HUES48 (cell line): Measurements from ENCODE around the gene MYL6B.
"Not testable (repeated sequence)": the region's sequence is repeated elsewhere in the genome, so short reads cannot be mapped to it uniquely, and the experiment has no call there.

Experiments
- H3K27ac ChIP-seq: one replicate; pipeline ENCODE4 v1.7.0; 2013; ENCODE audit warnings: low read depth, low read length, inconsistent platforms
- H3K27me3 ChIP-seq: 2 replicates; pipeline ENCODE4 v1.6.1; 2013; ENCODE audit warnings: mild to moderate bottlenecking, low read length; ENCODE audit not compliant: control insufficient read depth, insufficient read depth
- H3K36me3 ChIP-seq: 2 replicates; pipeline ENCODE4 v1.6.1; 2013; ENCODE audit warnings: low read length; ENCODE audit not compliant: control insufficient read depth, insufficient read depth
- H3K4me1 ChIP-seq: 2 replicates; pipeline ENCODE4 v1.6.1; 2013; ENCODE audit warnings: mild to moderate bottlenecking, low read length; ENCODE audit not compliant: control insufficient read depth, insufficient read depth
- H3K4me3 ChIP-seq: 2 replicates; pipeline ENCODE4 v1.5.1; 2013; ENCODE audit warnings: mild to moderate bottlenecking, low read depth, low read length
- H3K9ac ChIP-seq: 2 replicates; pipeline ENCODE4 v1.6.1; 2013; ENCODE audit warnings: mild to moderate bottlenecking, low read depth, low read length, moderate library complexity
- H3K9me3 ChIP-seq: 2 replicates; pipeline ENCODE4 v1.6.1; 2013; ENCODE audit warnings: low read length; ENCODE audit not compliant: control insufficient read depth, insufficient read depth

Gene MYL6B

GRCh38 chr12:56188778-56189098 is 36.4 kb downstream of the MYL6B start:
- Histone ChIP-seq H3K9ac (peak overlapping the region; percentile 89), H3K27me3 (no peaks in the 10 kb centered on the region), H3K27ac (peak overlapping the region; percentile 97), H3K4me1 (peaks cover 14% of the 10 kb centered on the region), H3K9me3 (no peaks in the 10 kb centered on the region), H3K36me3 (peaks cover 34% of the 10 kb centered on the region), H3K4me3 (peak overlapping the region; percentile 86)

GRCh38 chr12:56189099-56189917 is 36.9 kb downstream of the MYL6B start, which contains the start of gene SMARCC2:
Gene SMARCC2, minus strand, starts transcription at chr12:56189483. Its CDS starts 22 bp downstream, at chr12:56189461.
- peak within 1 kb of the TSS; percentile 97 for H3K27ac ChIP-seq
- H3K9ac ChIP-seq = peak within 1 kb of the TSS; percentile 89
- H3K4me1 ChIP-seq = peaks cover 14% of the 10 kb centered on the region
- no peaks in the 10 kb centered on the region for H3K27me3 ChIP-seq
- H3K4me3 ChIP-seq = peak within 1 kb of the TSS; percentile 99
- H3K9me3 ChIP-seq = no peaks in the 10 kb centered on the region
- H3K36me3 ChIP-seq = peaks cover 28% of the 10 kb centered on the region

- Histone ChIP-seq H3K36me3 (peaks cover 20% of the 10 kb centered on the region), H3K4me1 (peaks cover 14% of the 10 kb centered on the region), H3K9me3 (no peaks in the 10 kb centered on the region), H3K4me3 (peak overlapping the region; percentile 99), H3K9ac (peak overlapping the region; percentile 85), H3K27ac (peak overlapping the region; percentile 88), H3K27me3 (no peaks in the 10 kb centered on the region)
Observed at GRCh38 chr12:56189918-56190694, 37.7 kb downstream of the MYL6B start.

- H3K36me3 ChIP-seq = peaks cover 15% of the 10 kb centered on the region
- H3K4me3 ChIP-seq = peak overlapping the region; percentile 99
- no peak overlapping the region for H3K27ac ChIP-seq
- no peaks in the 10 kb centered on the region for H3K27me3 ChIP-seq
- H3K9me3 ChIP-seq = no peaks in the 10 kb centered on the region
- peak overlapping the region; percentile 19; the same call in 1 of the 2 replicates for H3K9ac ChIP-seq
- peaks cover 14% of the 10 kb centered on the region for H3K4me1 ChIP-seq
Observed at GRCh38 chr12:56190695-56191155, 38.3 kb downstream of the MYL6B start.

GRCh38 chr12:56192582-56192981 is 40.2 kb downstream of the MYL6B start:
- Histone ChIP-seq H3K4me3 (no peak overlapping the region), H3K9me3 (no peaks in the 10 kb centered on the region), H3K36me3 (no peaks in the 10 kb centered on the region), H3K27me3 (no peaks in the 10 kb centered on the region), H3K4me1 (peaks cover 13% of the 10 kb centered on the region), H3K27ac (no peak overlapping the region), H3K9ac (no peak overlapping the region)

GRCh38 chr12:56193025-56193578 is 40.7 kb downstream of the MYL6B start:
- Histone ChIP-seq H3K36me3 (no peaks in the 10 kb centered on the region), H3K27ac (no peak overlapping the region), H3K9ac (no peak overlapping the region), H3K4me1 (peaks cover 8% of the 10 kb centered on the region), H3K9me3 (no peaks in the 10 kb centered on the region), H3K4me3 (no peak overlapping the region), H3K27me3 (no peaks in the 10 kb centered on the region)

- not testable (repeated sequence) for H3K4me1 ChIP-seq, H3K4me3 ChIP-seq, H3K36me3 ChIP-seq, H3K27ac ChIP-seq, H3K9ac ChIP-seq, H3K27me3 ChIP-seq, H3K9me3 ChIP-seq
Observed at GRCh38 chr12:56196818-56197550, 44.6 kb downstream of the MYL6B start.

- no peaks in the 10 kb centered on the region for H3K9me3 ChIP-seq
- H3K27ac ChIP-seq = no peak overlapping the region
- no peaks in the 10 kb centered on the region for H3K36me3 ChIP-seq
- H3K4me3 ChIP-seq = no peak overlapping the region
- H3K4me1 ChIP-seq = peaks cover 7% of the 10 kb centered on the region; the same call in 1 of the 2 replicates
- H3K9ac ChIP-seq = no peak overlapping the region
- H3K27me3 ChIP-seq = no peaks in the 10 kb centered on the region
Observed at GRCh38 chr12:56197921-56198635, 45.7 kb downstream of the MYL6B start.

- Histone ChIP-seq H3K27me3 (no peaks in the 10 kb centered on the region), H3K9ac (no peak overlapping the region), H3K36me3 (no peaks in the 10 kb centered on the region), H3K4me3 (no peak overlapping the region), H3K27ac (no peak overlapping the region), H3K9me3 (no peaks in the 10 kb centered on the region), H3K4me1 (peaks cover 7% of the 10 kb centered on the region; the same call in 1 of the 2 replicates)
Observed at GRCh38 chr12:56198836-56199235, 46.4 kb downstream of the MYL6B start.

GRCh38 chr12:56202366-56202765 is 50.0 kb downstream of the MYL6B start:
- Histone ChIP-seq H3K4me3 (no peak overlapping the region), H3K9ac (no peak overlapping the region), H3K27me3 (no peaks in the 10 kb centered on the region), H3K27ac (no peak overlapping the region), H3K9me3 (no peaks in the 10 kb centered on the region), H3K36me3 (peaks cover 32% of the 10 kb centered on the region), H3K4me1 (peaks cover 7% of the 10 kb centered on the region; the same call in 1 of the 2 replicates)
